C4-2B (cell line): ENCODE results near the gene DIP2B.

Experiments used
- CTCF ChIP-seq: fragments of 450-650 bp; conservative IDR thresholded peaks from 2 replicates; pipeline ENCODE4 v1.5.1; 2017; ENCODE audit warnings: mild to moderate bottlenecking
- ZFX ChIP-seq: fragments of 450-650 bp; IDR thresholded peaks from 2 replicates; pipeline ENCODE4 v1.6.1; 2017

- TF ChIP-seq CTCF (no peak), ZFX (no peak)
These were observed 223.6 kb downstream of the DIP2B start for GRCh38 chr12:50728417-50728816.
